Measurements from ENCODE around the gene TUBGCP6.

Gene TUBGCP6

GRCh38 chr22:50183141-50183971 lies 61.5 kb downstream of the TUBGCP6 start:
- DNase-seq (ENCODE audit: low read depth in 1 of 2, low spot score in 1 of 2) = no peak

- no peak for DNase-seq (ENCODE audit: low read depth in 1 of 2, low spot score in 1 of 2)
These were observed 62.4 kb downstream of the TUBGCP6 start for GRCh38 chr22:50182176-50183081.

DNA sequence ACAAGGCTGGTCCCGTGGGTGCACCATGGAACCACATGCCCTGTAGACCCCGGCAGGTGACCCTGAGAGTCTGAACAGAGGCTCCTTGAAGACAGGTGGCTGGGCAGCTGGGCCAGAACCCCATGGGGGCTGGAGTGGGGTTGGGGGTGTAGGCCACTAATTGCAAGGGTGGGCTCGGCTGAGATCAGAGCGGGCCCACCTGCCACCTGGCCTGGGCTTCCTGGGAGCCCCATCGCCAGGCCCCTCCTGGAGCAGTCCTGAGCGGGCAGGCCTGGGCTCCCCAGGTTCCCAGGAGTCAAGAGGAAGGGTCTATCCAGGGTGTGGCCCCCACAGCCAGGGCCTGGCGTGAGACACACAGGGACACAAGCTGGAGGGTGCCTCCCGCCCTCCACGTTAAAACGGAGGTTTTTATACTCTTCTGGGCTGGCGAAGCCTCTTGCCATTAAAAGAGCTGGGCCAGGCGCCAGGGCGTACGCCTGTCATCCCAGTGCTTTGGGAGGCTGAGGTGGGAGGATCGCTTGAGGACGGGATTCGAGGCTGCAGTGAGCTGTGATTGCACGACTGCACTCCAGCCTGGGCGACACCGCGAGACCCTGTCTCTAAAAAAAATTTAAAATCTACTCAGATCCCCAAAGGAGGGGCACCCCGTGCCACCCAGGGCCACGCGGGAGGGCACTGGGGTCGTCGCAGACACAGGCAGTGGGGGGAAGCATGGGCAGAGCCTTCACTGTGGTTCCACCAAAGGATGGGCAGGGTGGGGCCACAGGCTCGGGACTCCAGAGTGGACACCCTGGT lies 63.9 kb downstream of the TUBGCP6 start:
- no peak for DNase-seq (ENCODE audit: low read depth in 1 of 2, low spot score in 1 of 2)

- no peak for DNase-seq (ENCODE audit: low read depth in 1 of 2, low spot score in 1 of 2)
These were observed 64.7 kb downstream of the TUBGCP6 start for GRCh38 chr22:50179937-50180726.

DNA sequence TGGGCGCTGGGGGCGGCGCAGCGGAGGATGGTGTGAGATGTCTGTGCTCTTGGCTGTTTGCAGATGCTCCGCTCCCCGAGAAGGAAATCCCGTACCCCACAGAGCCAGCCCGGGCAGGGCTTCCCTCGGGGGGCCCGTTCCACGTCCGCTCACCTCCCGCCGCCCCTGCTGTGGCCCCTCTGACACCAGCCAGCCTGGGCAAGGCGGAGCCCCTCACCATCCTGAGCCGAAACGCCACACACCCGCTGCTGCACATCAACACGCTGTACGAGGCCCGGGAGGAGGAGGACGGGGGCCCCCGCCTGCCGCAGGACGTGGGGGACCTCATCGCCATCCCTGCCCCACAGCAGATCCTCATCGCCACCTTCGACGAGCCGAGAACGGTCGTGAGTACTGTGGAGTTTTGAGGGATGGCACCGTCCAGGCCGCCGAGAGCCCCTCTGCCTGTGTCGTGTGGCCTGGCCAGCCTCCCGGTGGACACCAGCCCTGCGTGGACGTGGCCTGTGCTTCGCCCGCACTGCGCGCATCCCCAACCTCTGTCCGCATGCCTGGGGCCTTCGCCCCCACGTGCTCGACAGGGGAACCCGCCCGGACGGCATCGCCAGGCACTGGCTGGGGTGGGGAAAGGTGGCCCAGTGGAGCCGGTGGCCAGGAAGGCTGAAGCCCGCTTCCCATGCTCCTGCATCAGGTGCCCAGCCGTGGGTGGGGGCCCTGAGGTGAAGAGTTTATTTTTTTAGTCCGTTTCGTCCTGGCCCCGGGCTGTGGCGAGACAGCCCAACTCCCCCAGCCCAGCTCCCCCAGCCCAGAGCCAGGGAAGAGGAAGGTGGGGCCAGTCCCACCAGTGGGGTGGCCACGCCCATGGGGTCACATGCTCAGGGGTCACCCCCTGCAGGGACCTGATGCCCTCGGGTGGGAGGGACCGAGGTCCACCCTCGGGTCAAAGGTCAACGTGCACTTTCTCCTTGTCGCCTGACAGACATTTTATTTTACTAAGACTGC lies 65.7 kb downstream of the TUBGCP6 start:
- no peak for DNase-seq (ENCODE audit: low read depth in 1 of 2, low spot score in 1 of 2)

- DNase-seq (ENCODE audit: low read depth in 1 of 2, low spot score in 1 of 2) = no peak
These were observed 66.4 kb downstream of the TUBGCP6 start for GRCh38 chr22:50178471-50178864.

- DNase-seq (ENCODE audit: low read depth in 1 of 2, low spot score in 1 of 2) = no peak
These were observed 67.0 kb downstream of the TUBGCP6 start for GRCh38 chr22:50177537-50178470.

DNA sequence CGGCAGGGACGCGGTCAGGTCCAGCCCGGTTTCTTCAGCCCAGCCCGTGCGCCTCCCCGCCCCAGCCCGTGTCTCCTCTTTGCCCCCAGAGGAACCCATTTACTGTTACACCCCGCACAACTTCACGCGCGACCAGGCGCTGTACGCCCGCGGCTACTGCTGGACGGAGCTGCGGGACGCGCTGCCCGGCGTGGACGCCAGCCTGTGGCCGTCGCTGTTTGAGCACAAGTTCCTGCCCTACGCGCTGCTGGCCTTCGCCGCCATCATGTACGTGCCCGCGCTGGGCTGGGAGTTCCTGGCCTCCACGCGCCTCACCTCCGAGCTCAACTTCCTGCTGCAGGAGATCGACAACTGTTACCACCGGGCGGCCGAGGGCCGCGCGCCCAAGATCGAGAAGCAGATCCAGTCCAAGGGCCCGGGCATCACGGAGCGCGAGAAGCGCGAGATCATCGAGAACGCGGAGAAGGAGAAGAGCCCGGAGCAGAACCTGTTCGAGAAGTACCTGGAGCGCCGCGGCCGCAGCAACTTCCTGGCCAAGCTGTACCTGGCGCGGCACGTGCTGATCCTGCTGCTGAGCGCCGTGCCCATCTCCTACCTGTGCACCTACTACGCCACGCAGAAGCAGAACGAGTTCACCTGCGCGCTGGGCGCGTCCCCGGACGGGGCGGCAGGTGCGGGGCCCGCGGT lies 67.8 kb downstream of the TUBGCP6 start:
- DNase-seq (ENCODE audit: low read depth in 1 of 2, low spot score in 1 of 2) = no peak

- DNase-seq (ENCODE audit: low read depth in 1 of 2, low spot score in 1 of 2) = no peak
These were observed 68.6 kb downstream of the TUBGCP6 start for GRCh38 chr22:50175921-50176849.

DNA sequence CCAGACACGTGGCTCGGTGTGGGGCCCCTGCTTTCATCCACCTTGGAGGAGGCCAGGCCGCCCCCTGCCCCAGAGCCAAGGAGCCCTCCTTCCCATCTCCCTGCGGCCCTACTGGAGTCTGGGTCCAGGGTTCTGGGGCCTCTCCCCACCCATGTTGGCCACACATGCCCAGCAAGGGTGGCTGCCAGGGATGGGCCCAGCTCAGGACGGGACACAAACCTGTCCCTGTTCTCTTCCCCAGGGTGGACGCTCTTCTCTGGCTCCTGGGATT lies 69.7 kb downstream of the TUBGCP6 start:
- no peak for DNase-seq (ENCODE audit: low read depth in 1 of 2, low spot score in 1 of 2)

GRCh38 chr22:50174382-50175190 lies 70.2 kb downstream of the TUBGCP6 start:
- no peak for DNase-seq (ENCODE audit: low read depth in 1 of 2, low spot score in 1 of 2)

DNA sequence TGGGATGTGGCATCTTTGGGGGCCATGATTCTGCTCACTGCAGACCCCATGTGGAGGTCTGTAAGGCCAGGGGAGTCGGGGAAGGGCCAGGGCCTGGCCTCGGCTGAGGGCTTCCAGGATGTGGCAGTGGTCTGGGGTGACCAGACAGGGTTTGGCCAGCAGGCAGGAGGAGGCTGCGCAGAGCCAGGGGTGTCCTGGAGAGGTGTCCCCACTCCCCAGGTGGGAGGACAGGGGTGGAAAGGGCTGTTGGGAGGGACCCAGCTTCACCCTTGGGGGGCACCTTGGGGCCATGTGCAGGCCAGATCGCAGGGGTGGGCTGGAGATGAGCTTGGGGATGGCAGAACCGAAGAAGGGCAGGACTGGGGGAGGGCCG lies 70.9 kb downstream of the TUBGCP6 start:
- DNase-seq (ENCODE audit: low read depth in 1 of 2, low spot score in 1 of 2) = no peak

- no peak for DNase-seq (ENCODE audit: low read depth in 1 of 2, low spot score in 1 of 2)
These were observed 71.4 kb downstream of the TUBGCP6 start for GRCh38 chr22:50173311-50173982.

GRCh38 chr22:50171965-50172421 lies 72.8 kb downstream of the TUBGCP6 start:
- no peak for DNase-seq (ENCODE audit: low read depth in 1 of 2, low spot score in 1 of 2)

DNA sequence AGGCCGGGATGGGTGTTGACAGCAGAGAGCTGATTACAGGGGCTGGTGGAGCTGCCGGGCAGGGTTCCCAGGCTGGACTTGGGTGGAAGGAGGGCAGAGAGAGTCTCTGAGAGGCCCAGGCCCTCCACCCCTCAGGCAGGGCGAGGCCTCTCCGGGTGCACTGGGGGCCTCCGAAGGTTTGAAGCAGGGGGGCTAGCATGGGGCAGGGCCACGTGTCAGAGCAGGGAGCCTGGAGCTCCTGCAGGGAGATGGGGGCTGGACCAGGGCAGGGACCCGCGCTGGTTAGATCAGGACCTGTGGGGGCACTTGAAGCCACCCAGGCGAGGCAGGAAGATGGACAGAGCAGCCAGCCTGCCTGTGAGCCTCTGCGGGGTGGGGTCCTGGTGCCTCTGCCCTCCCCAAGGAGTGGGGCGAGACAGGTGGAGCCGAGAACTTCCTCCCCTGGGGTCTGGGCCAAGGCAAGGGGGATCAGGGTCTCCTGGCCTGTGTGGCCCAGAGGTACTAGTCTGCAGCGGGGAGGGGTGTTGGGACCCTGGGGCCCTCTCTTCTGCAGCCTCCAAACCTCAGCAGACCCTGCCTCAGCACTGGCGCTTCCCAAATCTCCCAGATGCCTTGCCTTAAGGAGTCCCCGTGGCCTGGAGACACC lies 73.4 kb downstream of the TUBGCP6 start:
- DNase-seq (ENCODE audit: low read depth in 1 of 2, low spot score in 1 of 2) = no peak
